ENCODE measurements around the gene ENTREP1.

GRCh38 chr9:69433968-69434367, 109.0 kb downstream of the ENTREP1 start:
- TF ChIP-seq RARB (CRISPR knock-in tag; IDR thresholded peaks at IDR 0.05) (no peak), TSHZ2 (CRISPR knock-in tag; IDR thresholded peaks at IDR 0.05) (no peak), CSRNP3 (CRISPR knock-in tag; IDR thresholded peaks at IDR 0.05) (no peak), ZNF70 (CRISPR knock-in tag; IDR thresholded peaks at IDR 0.05) (no peak), ARNTL (CRISPR knock-in tag; IDR thresholded peaks at IDR 0.05; ENCODE audit: borderline replicate concordance, low read depth) (no peak), ESRRG (CRISPR knock-in tag; IDR thresholded peaks at IDR 0.05) (no peak), BACH2 (CRISPR knock-in tag; IDR thresholded peaks at IDR 0.05; ENCODE audit: borderline replicate concordance) (no peak), POU6F1 (CRISPR knock-in tag; IDR thresholded peaks at IDR 0.05; ENCODE audit: borderline replicate concordance, low read depth) (no peak), ZFP3 (CRISPR knock-in tag; IDR thresholded peaks at IDR 0.05) (no peak)
- TF ChIP-seq, protein P1, sequence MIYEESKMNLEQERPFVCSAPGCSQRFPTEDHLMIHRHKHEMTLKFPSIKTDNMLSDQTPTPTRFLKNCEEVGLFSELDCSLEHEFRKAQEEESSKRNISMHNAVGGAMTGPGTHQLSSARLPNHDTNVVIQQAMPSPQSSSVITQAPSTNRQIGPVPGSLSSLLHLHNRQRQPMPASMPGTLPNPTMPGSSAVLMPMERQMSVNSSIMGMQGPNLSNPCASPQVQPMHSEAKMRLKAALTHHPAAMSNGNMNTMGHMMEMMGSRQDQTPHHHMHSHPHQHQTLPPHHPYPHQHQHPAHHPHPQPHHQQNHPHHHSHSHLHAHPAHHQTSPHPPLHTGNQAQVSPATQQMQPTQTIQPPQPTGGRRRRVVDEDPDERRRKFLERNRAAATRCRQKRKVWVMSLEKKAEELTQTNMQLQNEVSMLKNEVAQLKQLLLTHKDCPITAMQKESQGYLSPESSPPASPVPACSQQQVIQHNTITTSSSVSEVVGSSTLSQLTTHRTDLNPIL (CRISPR knock-in tag; IDR thresholded peaks at IDR 0.05; ENCODE audit: low read depth) = no peak
